Measurements from ENCODE around the gene ETS1.

The ETS1 gene

GRCh38 chr11:128515826-128516778 is 71.3 kb downstream of the ETS1 start:
- DNase-seq, result peak; percentile 49

GRCh38 chr11:128515086-128515485 is 72.3 kb downstream of the ETS1 start:
- peak; percentile 60 for DNase-seq

GRCh38 chr11:128513915-128514681 is 73.3 kb downstream of the ETS1 start:
- peak; percentile 23 for DNase-seq

- DNase-seq, result peak; percentile 60
Measured at GRCh38 chr11:128512474-128512996, 74.8 kb downstream of the ETS1 start.

- peak; percentile 9 for DNase-seq
Measured at GRCh38 chr11:128511712-128512111, 75.6 kb downstream of the ETS1 start.

GRCh38 chr11:128509621-128510389 is 77.6 kb downstream of the ETS1 start:
- DNase-seq, result no peak

- no peak for DNase-seq
Measured at GRCh38 chr11:128508770-128509510, 78.4 kb downstream of the ETS1 start.

- DNase-seq, result no peak
Measured at GRCh38 chr11:128507936-128508335, 79.4 kb downstream of the ETS1 start.

- no peak for DNase-seq
Measured at GRCh38 chr11:128506999-128507611, 80.3 kb downstream of the ETS1 start.

GRCh38 chr11:128506356-128506755 is 81.0 kb downstream of the ETS1 start:
- DNase-seq, result no peak

- DNase-seq, result no peak
Measured at GRCh38 chr11:128505449-128506065, 81.8 kb downstream of the ETS1 start.

- no peak for DNase-seq
Measured at GRCh38 chr11:128504486-128504885, 82.9 kb downstream of the ETS1 start.

- peak; percentile 66 for DNase-seq
Measured at GRCh38 chr11:128503245-128503991, 83.9 kb downstream of the ETS1 start.

GRCh38 chr11:128502726-128503125 is 84.6 kb downstream of the ETS1 start:
- no peak for DNase-seq

GRCh38 chr11:128501632-128502549 is 85.5 kb downstream of the ETS1 start:
- no peak for DNase-seq

GRCh38 chr11:128501008-128501407 is 86.3 kb downstream of the ETS1 start:
- no peak for DNase-seq

- no peak for DNase-seq
Measured at GRCh38 chr11:128500493-128500892, 86.9 kb downstream of the ETS1 start.

- DNase-seq, result no peak
Measured at GRCh38 chr11:128499613-128500253, 87.6 kb downstream of the ETS1 start.
